Activated gamma-delta T cell treated with Interleukin-2 at 50 U/mL for 16 hours (primary cell): Measurements from ENCODE around the gene DCC.

Source experiments
- DNase-seq: peaks from one replicate; pipeline ENCODE4 v3.0.0-alpha.2; 2020

DCC gene

DNA sequence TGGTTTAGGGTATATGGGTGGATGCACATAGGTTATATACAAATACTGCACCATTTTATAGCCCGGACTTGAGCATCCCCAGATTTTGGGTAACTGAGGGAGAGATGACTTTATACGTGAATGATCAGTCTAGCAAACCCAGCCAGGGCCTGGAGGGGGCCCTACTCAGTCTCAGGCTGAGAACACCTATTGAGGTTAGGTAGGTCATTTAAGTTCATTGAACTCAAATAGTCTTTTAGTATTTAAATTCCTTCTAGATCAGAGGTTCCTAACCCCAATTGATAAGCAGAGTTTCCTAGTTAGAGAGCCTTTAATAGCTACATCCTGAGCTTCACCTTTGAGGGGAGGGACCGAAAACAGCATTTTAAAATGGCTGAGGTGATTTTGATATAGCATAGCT lies 487.0 kb downstream of the DCC start:
- DNase-seq, result no peak

DNA sequence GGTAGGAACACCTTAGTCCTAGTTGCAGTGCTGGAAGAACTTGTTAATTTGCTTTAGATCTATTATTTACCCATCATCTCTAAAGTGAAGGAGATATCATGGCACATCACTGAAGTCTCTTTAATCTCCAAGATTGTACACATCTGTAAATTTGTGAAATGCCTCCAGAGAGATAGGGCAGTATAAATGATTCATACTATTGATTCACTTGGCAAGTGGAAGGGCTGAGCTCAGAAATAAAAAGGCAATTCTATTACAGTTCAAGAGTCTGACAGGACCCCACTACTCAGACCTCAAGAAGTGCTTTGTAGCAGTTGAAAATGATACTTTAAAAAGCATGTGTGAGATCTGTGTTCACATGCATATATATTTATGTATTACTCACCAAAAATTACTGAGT lies 489.3 kb downstream of the DCC start:
- no peak for DNase-seq

DNA sequence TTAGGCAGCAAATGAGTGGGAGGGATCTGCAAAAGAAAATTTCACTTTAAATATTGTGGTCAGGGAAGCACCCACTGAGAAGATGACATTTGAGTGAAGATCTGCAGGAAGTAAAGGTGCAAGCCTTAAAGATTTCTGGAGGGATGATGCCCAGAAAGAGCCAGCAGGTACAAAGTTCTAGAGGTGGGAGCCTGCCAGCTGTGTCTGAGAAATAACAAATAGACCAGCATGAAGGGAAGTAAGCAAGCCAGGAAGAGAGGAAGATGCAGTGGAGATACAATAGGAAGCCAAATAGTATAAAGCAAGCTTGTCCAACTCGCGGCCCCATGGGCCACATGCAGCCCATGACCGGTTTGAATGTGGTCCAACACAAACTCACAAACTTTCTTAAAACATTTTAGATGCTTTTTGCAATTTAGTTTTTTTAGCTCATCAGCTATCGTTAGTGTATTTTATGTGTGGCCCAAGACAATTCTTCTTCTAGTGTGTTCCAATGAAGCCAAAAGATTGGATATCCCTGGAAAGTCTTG lies 489.9 kb downstream of the DCC start:
- DNase-seq, result no peak

- no peak for DNase-seq
Measured at GRCh38 chr18:52844323-52844722, 504.3 kb downstream of the DCC start.

GRCh38 chr18:52845036-52845435 lies 505.0 kb downstream of the DCC start:
- no peak for DNase-seq

- DNase-seq, result no peak
Measured at GRCh38 chr18:52850031-52850560, 510.1 kb downstream of the DCC start.

DNA sequence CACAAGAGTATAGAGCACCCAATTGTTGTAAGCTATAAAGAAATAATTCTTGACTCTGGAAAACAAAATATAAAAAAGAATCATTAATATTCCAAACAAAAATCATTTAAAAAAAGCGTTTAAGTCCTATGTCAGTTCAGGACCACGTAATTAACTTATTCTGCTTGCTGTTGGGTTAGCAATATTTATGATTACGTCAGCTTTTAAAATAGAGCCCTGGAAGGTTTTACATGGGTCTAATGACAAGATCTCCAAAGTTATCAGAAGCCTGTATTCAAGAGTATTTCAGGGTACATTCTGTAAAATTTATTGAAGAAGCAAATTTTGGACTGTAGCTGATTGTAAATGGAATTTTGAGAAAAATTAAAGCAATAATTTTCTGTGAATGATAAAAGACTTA lies 521.6 kb downstream of the DCC start:
- no peak for DNase-seq

DNA sequence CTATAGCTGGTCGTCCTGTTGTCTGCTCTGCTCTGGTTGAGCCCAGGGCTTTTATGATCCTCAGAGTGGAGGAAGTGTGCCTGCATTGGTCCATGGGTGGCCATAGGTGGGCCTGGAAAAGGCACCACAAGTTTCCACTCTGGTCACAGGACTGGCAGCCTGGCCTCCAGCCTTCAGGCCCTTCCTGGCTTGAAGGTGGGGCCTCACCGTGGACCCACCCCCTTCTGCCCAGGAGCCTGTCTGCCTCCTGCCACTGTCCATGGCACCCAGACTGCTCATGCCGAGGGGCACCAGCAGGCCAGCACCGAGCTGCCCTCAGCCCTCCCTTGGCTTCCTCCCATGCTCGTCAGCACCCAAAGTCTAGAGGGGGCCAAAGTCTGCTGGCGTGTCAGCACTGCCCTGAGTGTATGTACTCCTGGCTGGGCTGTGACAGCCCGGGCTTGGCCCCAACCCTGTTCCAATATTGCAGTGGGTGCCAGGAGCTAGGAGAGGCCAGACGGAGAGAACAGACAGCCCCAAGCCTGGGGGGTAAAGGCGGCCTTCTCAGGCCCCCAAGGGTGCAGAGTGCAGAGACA lies 529.4 kb downstream of the DCC start:
- DNase-seq, result no peak

DNA sequence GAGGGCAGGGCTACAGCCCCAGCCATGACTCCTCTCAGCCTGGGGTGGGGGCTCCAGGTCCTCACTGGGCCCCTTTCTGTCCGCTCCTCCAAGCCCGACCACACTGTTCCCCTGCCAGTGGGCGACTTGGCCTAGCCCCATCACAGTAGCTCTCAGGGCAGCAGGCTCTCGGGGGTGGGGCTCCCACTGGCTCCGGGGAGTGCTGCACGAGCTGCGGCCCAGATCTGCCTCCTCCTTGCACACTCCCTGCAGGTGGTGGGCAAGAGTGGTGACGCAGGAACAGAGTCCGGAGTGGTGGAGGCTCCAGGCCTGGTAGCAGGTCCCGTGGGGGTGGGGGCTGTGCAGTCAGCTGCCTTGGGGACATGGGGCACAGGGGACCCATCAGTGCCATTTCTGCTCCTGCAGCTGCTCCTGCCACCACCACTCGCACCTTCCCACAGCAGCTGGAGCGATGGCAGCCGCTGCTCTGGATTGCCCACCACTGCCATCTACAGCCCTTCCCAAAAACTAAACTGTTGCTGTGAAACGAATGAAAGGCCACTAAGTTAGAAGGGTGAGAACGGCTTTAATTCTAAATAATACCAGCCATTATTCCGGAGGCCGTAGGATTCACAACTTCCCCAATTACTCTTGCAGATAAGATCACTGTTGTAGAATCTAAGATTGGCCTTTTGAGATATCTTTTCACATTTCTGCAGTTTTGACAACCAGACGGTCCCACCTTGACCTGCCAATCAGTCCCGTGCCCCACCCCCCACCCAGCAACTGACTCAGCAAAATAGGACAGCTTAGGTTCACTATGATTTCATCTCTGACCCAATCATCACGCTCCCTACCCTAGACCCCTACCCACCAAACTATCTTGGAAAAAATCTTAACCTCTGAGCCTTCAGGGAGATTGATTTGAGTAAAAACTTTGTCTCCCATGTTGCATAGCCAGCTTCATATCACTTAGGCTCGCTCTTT lies 530.2 kb downstream of the DCC start:
- no peak for DNase-seq

DNA sequence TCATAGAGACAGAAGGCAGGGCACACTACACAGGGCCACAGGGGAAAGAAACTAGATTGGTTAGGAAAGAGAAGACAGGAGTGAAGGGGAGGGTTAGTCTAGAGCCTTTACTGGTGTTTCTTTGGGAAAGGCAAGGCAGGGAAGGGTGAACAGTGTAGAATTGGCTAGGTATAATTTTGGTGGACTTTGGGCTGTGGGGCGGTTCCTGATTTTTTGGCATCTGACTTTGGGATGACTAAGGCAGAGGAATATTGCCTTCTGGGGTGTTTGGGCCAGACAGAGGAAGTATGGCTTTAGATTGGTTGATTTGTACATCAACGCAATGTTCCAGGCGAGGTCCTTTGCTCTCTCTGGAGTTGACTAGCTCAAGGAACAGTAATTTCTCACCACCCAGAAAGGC lies 534.8 kb downstream of the DCC start:
- DNase-seq, result no peak

GRCh38 chr18:52875725-52876124 lies 535.7 kb downstream of the DCC start:
- DNase-seq, result no peak

DNA sequence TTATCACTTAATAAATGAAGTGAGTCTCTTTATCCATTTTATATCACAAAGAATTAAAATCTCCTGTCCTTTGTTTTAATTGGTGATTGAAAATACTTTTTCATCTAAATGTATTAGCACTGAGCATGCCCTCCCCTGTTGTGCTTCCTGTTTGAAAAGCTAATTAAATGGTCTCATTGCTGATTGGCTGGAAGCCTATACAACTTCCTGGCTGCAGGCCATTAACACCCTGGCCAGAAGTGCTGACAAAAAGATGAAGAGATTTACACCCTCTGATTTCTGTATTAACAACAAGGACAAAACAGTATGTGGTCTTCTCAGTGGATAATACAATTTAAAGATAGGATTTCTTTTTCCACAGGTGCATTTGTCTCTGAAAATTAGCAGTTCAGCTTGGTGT lies 548.0 kb downstream of the DCC start:
- DNase-seq, result no peak

DNA sequence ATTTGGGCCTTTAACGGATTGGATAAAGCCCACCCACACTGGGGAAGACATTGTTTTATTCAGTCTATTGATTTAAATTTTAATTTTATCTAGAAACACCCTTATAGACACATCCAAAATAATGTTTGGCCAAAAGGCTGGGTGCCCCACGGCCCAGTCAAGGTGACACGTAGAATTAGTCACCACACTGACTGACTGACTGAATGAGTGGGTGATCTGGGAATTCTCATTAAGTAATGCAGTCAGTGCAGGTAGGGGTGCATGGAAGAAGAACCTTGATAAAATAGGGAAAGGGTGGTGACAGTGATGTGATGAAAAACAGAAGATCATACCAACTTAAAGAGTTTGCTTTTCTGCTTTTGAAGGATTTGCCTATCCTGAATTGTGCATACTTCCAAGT lies 554.8 kb downstream of the DCC start:
- DNase-seq, result no peak

- no peak for DNase-seq
Measured at GRCh38 chr18:52897611-52898484, 557.9 kb downstream of the DCC start.

DNA sequence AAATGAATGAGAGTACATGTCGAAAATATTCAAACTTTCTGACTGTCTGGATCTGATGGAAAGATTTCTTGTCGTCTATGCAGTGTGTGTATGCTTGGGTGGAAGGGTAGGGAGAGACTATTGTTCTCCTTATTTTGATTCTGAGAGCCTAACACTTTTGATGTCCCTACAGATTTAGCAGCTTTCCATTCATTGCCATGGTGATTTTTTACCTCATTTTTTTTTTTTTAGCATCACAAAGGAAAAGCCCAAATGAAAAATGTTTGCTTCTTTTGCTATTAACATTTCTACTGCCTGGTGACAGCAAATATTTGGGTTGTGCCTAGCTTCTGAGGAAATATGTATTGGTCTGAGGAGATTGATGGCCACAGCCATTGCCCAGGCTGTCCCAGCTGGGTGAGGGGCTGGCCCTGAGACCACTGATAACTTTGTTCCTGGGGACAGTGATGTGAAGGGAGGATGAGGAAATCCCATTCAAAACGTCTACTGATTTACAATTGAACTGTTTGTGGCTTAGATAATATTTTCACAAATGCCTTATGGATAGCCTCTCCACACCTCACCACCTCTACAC lies 558.6 kb downstream of the DCC start:
- DNase-seq, result no peak

- DNase-seq, result no peak
Measured at GRCh38 chr18:52902188-52902587, 562.2 kb downstream of the DCC start.

GRCh38 chr18:52903857-52904256 lies 563.9 kb downstream of the DCC start:
- no peak for DNase-seq

DNA sequence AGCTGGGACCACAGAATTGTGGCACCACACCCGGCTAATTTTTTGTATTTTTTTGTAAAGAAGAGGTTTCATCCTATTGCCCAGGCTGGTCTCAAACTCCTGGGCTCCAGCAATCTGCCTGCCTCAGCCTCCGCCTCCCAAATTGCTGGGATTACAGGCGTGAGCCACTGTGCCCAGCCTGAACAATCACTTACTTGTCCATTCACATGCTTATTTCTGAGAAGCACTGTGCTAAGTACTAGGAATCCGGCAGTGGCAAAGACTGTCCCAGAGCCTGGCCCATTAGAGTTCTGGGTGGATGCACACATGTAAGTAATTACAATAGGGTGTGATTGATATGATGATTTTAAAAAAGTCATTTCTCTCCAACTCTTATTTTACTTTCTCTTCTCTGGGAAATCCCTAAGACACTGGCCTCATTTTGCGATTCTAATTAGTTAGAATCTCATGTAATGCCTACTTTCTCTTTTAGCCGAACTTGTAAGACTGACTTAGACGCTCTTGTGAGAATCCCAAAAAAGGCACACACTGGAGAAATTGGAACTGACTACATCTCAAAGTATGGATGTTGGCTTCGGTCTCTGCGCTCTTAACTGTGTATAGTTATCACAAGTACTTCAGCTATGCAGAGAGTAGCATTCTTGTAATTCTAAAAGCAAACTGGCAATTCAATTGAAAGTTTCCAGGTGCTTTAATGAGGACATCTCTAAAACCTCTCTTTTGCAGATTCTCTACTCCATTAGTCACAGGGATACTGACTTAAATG lies 567.7 kb downstream of the DCC start:
- DNase-seq, result no peak

DNA sequence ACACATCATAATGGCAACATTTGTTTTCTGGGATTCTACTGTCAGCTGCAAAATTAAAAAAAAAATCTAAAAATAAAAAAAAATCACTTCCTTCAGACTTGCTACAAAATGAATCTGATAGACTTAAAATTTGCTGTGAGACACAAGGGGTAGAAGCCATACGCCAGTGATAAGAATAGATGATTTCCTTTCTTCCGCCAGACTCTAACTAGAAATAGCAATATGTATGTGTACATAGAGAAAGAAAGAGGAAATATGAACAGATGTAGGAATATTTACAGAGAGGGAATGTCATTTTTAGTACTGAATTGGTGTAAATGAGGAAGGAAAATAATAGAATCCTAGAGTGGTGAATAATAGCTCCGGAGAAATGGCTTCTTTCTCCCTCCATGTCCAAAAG lies 574.2 kb downstream of the DCC start:
- no peak for DNase-seq

- DNase-seq, result no peak
Measured at GRCh38 chr18:52920665-52921064, 580.7 kb downstream of the DCC start.

DNA sequence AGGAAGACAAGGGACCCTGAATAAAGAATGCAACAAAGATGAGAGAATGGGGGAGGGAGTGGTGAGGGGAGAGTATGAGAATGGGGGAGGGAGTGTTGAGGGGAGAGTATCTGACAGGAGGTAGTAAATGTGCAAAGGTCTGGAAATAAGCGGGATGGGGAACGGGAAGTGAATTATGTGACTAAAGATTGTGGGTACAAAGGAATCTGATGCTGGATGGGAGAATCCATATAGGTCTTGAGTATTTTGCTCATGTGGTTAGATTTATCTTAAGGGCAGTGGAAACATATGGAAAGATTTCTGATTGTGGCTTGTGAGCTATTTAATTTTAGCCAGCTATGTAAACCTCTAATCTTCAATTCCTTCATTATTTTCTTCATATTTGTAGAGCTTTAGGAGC lies 593.4 kb downstream of the DCC start:
- DNase-seq, result no peak

DNA sequence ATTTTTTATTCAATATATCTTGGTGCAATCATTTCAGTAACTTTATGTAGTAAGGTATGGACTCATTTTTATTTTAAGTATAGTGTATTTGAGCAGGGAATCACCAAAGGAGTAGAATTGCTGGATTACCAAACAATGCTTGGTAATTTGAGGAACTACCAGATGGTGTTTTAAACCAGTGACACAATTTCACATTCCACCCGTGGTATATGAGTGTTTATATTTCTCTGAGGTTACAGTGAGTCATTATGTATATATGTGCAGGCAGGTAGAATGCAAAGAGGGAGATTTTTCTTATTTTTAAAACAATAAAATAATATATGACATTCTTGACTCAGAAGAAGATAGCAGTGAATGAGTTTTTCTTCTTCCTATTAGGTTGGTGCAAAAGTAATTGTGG lies 596.9 kb downstream of the DCC start:
- DNase-seq, result no peak
